Osteoblast (primary cell): ENCODE measurements around the gene ARHGEF7. TPM values are rescaled to one million over a fixed set of nuclear protein-coding genes. Genes with fewer than 3 reads are reported as not detected.

ENCODE experiments used
- DNase-seq: peaks from one replicate; pipeline ENCODE4 v3.0.0; 2011; ENCODE audit warnings: low spot score, mixed read lengths; ENCODE audit not compliant: insufficient read length; ENCODE audit errors: missing footprints
- H2AFZ ChIP-seq: 2 replicates; pipeline ENCODE4 v1.6.0; 2011; ENCODE audit warnings: mild to moderate bottlenecking, low read length
- H3K27ac ChIP-seq: 2 replicates; pipeline ENCODE4 v1.5.1; 2011; ENCODE audit warnings: mild to moderate bottlenecking, low read depth, low read length, moderate library complexity
- H3K27me3 ChIP-seq: 2 replicates; pipeline ENCODE4 v1.6.0; 2012; ENCODE audit warnings: mild to moderate bottlenecking, control low read depth, inconsistent platforms, low read length, moderate library complexity; ENCODE audit not compliant: insufficient read depth
- H3K36me3 ChIP-seq: 2 replicates; pipeline ENCODE4 v1.5.1; 2011; ENCODE audit warnings: mild to moderate bottlenecking, low read length, control low read depth, moderate library complexity; ENCODE audit not compliant: insufficient read depth
- H3K4me1 ChIP-seq: 2 replicates; pipeline ENCODE4 v1.5.1; 2011; ENCODE audit warnings: mild to moderate bottlenecking, low read length, control low read depth, moderate library complexity; ENCODE audit not compliant: insufficient read depth
- H3K4me2 ChIP-seq: 2 replicates; pipeline ENCODE4 v1.6.0; 2011; ENCODE audit warnings: mild to moderate bottlenecking, low read length; ENCODE audit not compliant: insufficient read depth
- H3K4me3 ChIP-seq: fragments of 200-600 bp; sonication (generic); 3 replicates; pipeline ENCODE4 v1.5.1; 2012; ENCODE audit warnings: mild to moderate bottlenecking, low read length, inconsistent platforms; ENCODE audit not compliant: insufficient read depth
- H3K79me2 ChIP-seq: 2 replicates; pipeline ENCODE4 v1.6.0; 2012; ENCODE audit warnings: mild to moderate bottlenecking, low read length, control low read depth, inconsistent platforms; ENCODE audit not compliant: insufficient read depth
- H3K9me3 ChIP-seq: 2 replicates; pipeline ENCODE4 v1.5.1; 2011; ENCODE audit warnings: low read depth, low read length, control low read depth
- H4K20me1 ChIP-seq: 2 replicates; pipeline ENCODE4 v1.6.0; 2012; ENCODE audit warnings: mild to moderate bottlenecking, low read length, control low read depth; ENCODE audit not compliant: insufficient read depth
- total RNA-seq: library from RNA; depleted of rRNA; stranded (reverse); fragments of >200 nt; gene quantifications from 2 replicates; pipeline ENCODE4 v1.2.3, GENCODE V29; 2012
- TF ChIP-seq, protein P1 (sequence below): IDR thresholded peaks from 2 replicates; pipeline ENCODE4 v1.5.1; 2011; ENCODE audit warnings: mild to moderate bottlenecking, low read depth, low read length, moderate library complexity; ENCODE audit errors: extremely low read depth

ARHGEF7 gene
- total RNA-seq, 1 donor: 27.5 TPM

DNA sequence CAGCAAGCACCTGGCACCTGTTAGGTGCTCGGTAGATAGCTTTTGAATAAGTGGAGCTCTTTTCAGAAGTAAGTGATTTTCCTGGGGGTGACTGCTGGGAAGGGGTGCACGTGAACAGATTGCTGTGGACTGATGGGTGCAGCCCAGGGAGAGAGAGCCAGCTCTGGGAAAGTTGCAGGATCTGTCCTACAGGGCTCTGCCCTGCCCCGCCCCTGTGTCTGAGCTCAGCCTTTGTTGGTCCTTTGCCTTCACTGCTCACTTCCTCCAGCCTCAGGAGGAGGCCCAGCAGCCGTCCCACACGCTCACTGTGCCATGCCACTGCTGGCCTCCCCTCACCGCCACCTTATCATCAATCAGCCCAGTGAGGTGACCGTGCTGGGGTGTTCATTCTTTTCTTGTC is 171.6 kb downstream of the ARHGEF7 start:
- Histone ChIP-seq H3K27ac (no peak overlapping the region), H3K4me2 (no peak overlapping the region), H3K27me3 (no peaks in the 10 kb centered on the region), H3K79me2 (peaks cover 2% of the 10 kb centered on the region), H3K36me3 (peaks cover 62% of the 10 kb centered on the region), H3K9me3 (no peaks in the 10 kb centered on the region), H4K20me1 (no peaks in the 10 kb centered on the region), H3K4me1 (peaks cover 8% of the 10 kb centered on the region), H2AFZ (no peak overlapping the region), H3K4me3 (no peak overlapping the region)
- DNase-seq: no peak
- TF ChIP-seq, protein P1, sequence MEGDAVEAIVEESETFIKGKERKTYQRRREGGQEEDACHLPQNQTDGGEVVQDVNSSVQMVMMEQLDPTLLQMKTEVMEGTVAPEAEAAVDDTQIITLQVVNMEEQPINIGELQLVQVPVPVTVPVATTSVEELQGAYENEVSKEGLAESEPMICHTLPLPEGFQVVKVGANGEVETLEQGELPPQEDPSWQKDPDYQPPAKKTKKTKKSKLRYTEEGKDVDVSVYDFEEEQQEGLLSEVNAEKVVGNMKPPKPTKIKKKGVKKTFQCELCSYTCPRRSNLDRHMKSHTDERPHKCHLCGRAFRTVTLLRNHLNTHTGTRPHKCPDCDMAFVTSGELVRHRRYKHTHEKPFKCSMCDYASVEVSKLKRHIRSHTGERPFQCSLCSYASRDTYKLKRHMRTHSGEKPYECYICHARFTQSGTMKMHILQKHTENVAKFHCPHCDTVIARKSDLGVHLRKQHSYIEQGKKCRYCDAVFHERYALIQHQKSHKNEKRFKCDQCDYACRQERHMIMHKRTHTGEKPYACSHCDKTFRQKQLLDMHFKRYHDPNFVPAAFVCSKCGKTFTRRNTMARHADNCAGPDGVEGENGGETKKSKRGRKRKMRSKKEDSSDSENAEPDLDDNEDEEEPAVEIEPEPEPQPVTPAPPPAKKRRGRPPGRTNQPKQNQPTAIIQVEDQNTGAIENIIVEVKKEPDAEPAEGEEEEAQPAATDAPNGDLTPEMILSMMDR: no peak

DNA sequence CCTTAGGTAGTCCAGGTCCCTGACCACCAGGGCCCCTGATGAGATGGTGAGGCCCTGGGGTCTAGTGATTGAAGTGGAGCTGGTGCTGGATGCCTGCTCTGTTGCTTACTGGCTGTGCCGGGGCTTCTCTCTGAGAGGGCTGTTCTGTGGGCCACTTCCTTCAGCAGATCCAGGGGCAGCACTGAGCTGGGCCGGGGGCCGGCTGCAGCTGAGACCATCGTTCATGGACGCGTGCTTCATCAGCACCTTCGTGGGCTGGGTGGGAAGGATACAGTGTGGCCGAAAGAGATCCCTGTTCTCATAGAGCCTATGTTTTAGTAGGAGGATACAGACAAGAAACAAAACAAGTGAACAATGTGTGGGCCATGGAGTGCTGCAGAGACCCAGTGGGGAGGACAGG is 172.1 kb downstream of the ARHGEF7 start:
- H3K4me1 ChIP-seq: peaks cover 4% of the 10 kb centered on the region
- H2AFZ ChIP-seq: no peak overlapping the region
- no peak for DNase-seq
- H3K36me3 ChIP-seq: peaks cover 62% of the 10 kb centered on the region
- H3K4me2 ChIP-seq: no peak overlapping the region
- H3K79me2 ChIP-seq: peaks cover 2% of the 10 kb centered on the region
- H4K20me1 ChIP-seq: no peaks in the 10 kb centered on the region
- no peak overlapping the region for H3K4me3 ChIP-seq
- H3K9me3 ChIP-seq: no peaks in the 10 kb centered on the region
- H3K27me3 ChIP-seq: no peaks in the 10 kb centered on the region
- H3K27ac ChIP-seq: no peak overlapping the region
- TF ChIP-seq, protein P1: no peak

DNA sequence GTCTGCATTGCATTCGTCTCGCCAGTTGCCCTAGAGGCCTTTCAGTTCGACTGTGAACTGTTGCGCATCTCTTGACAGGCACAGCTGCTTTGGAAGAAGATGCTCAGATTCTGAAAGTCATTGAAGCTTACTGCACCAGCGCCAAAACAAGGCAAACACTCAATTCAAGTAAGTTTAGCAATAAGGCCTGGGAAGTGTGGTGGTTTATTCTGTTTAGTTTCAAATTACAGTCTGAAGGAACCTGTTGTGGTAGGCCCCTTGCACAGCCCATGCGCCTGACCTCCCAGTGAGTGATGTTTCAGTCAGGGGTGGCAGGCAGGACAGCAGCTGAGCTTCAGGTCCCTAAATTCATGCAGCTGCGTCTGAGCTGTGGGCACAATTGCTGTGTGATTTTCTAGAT is 173.2 kb downstream of the ARHGEF7 start:
- no peak for DNase-seq
- Histone ChIP-seq H3K27me3 (no peaks in the 10 kb centered on the region), H2AFZ (no peak overlapping the region), H3K4me2 (no peak overlapping the region), H3K36me3 (peaks cover 67% of the 10 kb centered on the region), H3K79me2 (peaks cover 2% of the 10 kb centered on the region), H3K4me1 (no peaks in the 10 kb centered on the region), H3K4me3 (no peak overlapping the region), H3K9me3 (no peaks in the 10 kb centered on the region), H3K27ac (no peak overlapping the region), H4K20me1 (no peaks in the 10 kb centered on the region)
- TF ChIP-seq, protein P1: no peak

DNA sequence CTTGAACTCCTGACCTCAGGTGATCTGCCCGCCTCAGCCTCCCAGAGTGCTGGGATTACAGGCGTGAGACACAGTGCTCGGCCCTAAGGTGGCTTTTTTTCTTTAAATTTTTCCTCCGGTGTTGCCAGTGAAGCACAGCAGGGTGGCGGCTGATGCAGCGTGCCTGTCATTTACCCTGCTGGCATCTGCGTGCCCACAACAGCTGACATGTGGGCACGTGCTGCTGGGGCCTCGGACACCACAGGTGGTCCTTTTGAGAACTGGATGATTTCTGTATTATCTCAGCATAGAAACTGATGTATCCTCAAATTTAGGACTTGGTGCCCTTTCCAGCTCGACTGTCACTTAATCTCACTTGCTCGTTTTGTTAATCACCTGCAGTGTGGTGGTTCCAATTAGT is 174.1 kb downstream of the ARHGEF7 start:
- no peaks in the 10 kb centered on the region for H3K9me3 ChIP-seq
- no peaks in the 10 kb centered on the region for H3K27me3 ChIP-seq
- peaks cover 59% of the 10 kb centered on the region for H3K36me3 ChIP-seq
- TF ChIP-seq, protein P1: no peak
- H3K4me2 ChIP-seq: no peak overlapping the region
- H2AFZ ChIP-seq: no peak overlapping the region
- no peaks in the 10 kb centered on the region for H4K20me1 ChIP-seq
- no peak overlapping the region for H3K27ac ChIP-seq
- DNase-seq: no peak
- no peak overlapping the region for H3K4me3 ChIP-seq
- no peaks in the 10 kb centered on the region for H3K4me1 ChIP-seq
- H3K79me2 ChIP-seq: no peaks in the 10 kb centered on the region
